Measurements from ENCODE around the gene TNP2.
A peak's percentile ranks its signal among the peaks of the same experiment; 100 is the strongest.

TNP2 gene

GRCh38 chr16:11252482-11252931 lies 16.6 kb downstream of the TNP2 start:
- no peak for TF ChIP-seq CTCF (IDR thresholded peaks at IDR 0.05; ENCODE audit: unreplicated experiment in 3 of 3)
- peak overlapping the region in 2 of 3 experiments; percentile 12 to 52 for H3K27ac Mint-ChIP-seq
- peak overlapping the region; percentile 72 to 84 (median 83) for H3K4me3 Mint-ChIP-seq
- peaks cover 19% of the 10 kb centered on the region for H3K27me3 Mint-ChIP-seq (ENCODE audit: low read depth)
- H3K4me1 Mint-ChIP-seq: peaks cover 26% of the 10 kb centered on the region
- H3K9me3 Mint-ChIP-seq: no peaks in the 10 kb centered on the region
- peaks cover 12% of the 10 kb centered on the region for H3K36me3 Mint-ChIP-seq (ENCODE audit: low read depth)

GRCh38 chr16:11251525-11252481 lies 17.3 kb downstream of the TNP2 start:
- Mint-ChIP-seq H3K27me3 (ENCODE audit: low read depth) (peaks cover 12% of the 10 kb centered on the region), H3K36me3 (ENCODE audit: low read depth) (peaks cover 12% of the 10 kb centered on the region), H3K27ac (no peak overlapping the region), H3K9me3 (no peaks in the 10 kb centered on the region), H3K4me1 (peaks cover 19% of the 10 kb centered on the region), H3K4me3 (peak overlapping the region in 2 of 3 experiments; percentile 24 to 48)
- no peak for TF ChIP-seq CTCF (IDR thresholded peaks at IDR 0.05; ENCODE audit: unreplicated experiment in 3 of 3)

GRCh38 chr16:11250786-11251524 lies 18.2 kb downstream of the TNP2 start:
- Mint-ChIP-seq H3K4me3 (no peak overlapping the region), H3K36me3 (ENCODE audit: low read depth) (peaks cover 12% of the 10 kb centered on the region), H3K9me3 (no peaks in the 10 kb centered on the region), H3K27me3 (ENCODE audit: low read depth) (peaks cover 11% of the 10 kb centered on the region), H3K4me1 (peaks cover 19% of the 10 kb centered on the region), H3K27ac (no peak overlapping the region)
- TF ChIP-seq CTCF (IDR thresholded peaks at IDR 0.05; ENCODE audit: unreplicated experiment in 3 of 3): no peak

- no peaks in the 10 kb centered on the region for H3K9me3 Mint-ChIP-seq
- peaks cover 24% of the 10 kb centered on the region for H3K4me1 Mint-ChIP-seq
- H3K4me3 Mint-ChIP-seq: no peak overlapping the region
- peaks cover 12% of the 10 kb centered on the region for H3K27me3 Mint-ChIP-seq (ENCODE audit: low read depth)
- peaks cover 12% of the 10 kb centered on the region for H3K36me3 Mint-ChIP-seq (ENCODE audit: low read depth)
- H3K27ac Mint-ChIP-seq: no peak overlapping the region
- TF ChIP-seq CTCF (IDR thresholded peaks at IDR 0.05; ENCODE audit: unreplicated experiment in 3 of 3): no peak
These were observed 18.9 kb downstream of the TNP2 start for GRCh38 chr16:11250091-11250785.

- H3K27me3 Mint-ChIP-seq (ENCODE audit: low read depth): peaks cover 19% of the 10 kb centered on the region
- peaks cover 12% of the 10 kb centered on the region for H3K36me3 Mint-ChIP-seq (ENCODE audit: low read depth)
- H3K27ac Mint-ChIP-seq: no peak overlapping the region
- no peaks in the 10 kb centered on the region for H3K9me3 Mint-ChIP-seq
- no peak for TF ChIP-seq CTCF (IDR thresholded peaks at IDR 0.05; ENCODE audit: unreplicated experiment in 3 of 3)
- peaks cover 27% of the 10 kb centered on the region for H3K4me1 Mint-ChIP-seq
- no peak overlapping the region for H3K4me3 Mint-ChIP-seq
These were observed 19.7 kb downstream of the TNP2 start for GRCh38 chr16:11249233-11250061.
